ENCODE data around the gene MAGEB17.

MAGEB17 gene

GRCh38 chrX:16212436-16212835 lies 45.2 kb downstream of the MAGEB17 start:
- no peak for DNase-seq

- DNase-seq = no peak
Observed at GRCh38 chrX:16213961-16214360, 46.7 kb downstream of the MAGEB17 start.

GRCh38 chrX:16215660-16216059 lies 48.4 kb downstream of the MAGEB17 start:
- DNase-seq = no peak
